H1 (cell line): ENCODE results near the gene SLX4IP. TPM values are rescaled to one million over a fixed set of nuclear protein-coding genes. Genes with fewer than 3 reads are reported as not detected.

Experiments
- ASH2L ChIP-seq: fragments of 200-600, 300-600 bp; sonication (generic); IDR thresholded peaks from one replicate; pipeline ENCODE4 v1.7.1; 2017; ENCODE audit warnings: low read length
- KDM1A ChIP-seq: fragments of 200-600, 300-600 bp; sonication (generic); IDR thresholded peaks from 2 replicates; pipeline ENCODE4 v1.7.1; 2016; ENCODE audit warnings: mild to moderate bottlenecking, low read length, borderline replicate concordance
- KDM5A ChIP-seq: fragments of 200-600 bp; IDR thresholded peaks from 2 replicates; pipeline ENCODE4 v1.7.1; 2012; ENCODE audit warnings: mild to moderate bottlenecking, low read length, inconsistent platforms, mixed read lengths
- POU5F1 ChIP-seq: IDR thresholded peaks from 2 replicates; pipeline ENCODE4 v1.6.1; 2011; ENCODE audit warnings: low read depth, mild to moderate bottlenecking, low read length, moderate library complexity
- RNF2 ChIP-seq: fragments of 200-900, 300-1000 bp; sonication (generic); IDR thresholded peaks from 2 replicates; pipeline ENCODE4 v1.7.1; 2016; ENCODE audit warnings: borderline replicate concordance, low read depth, mild to moderate bottlenecking, antibody characterized with exemption, low read length; ENCODE audit not compliant: poor library complexity, severe bottlenecking; ENCODE audit errors: missing control alignments
- polyA plus RNA-seq, 7 experiments: library from polyadenylated mRNA; depleted of rRNA in 3 of 7; stranded (reverse) in 5 of 7; unstranded in 2 of 7; fragments of >200 nt in 5 of 7; fragments of 200-250 nt in 2 of 7; gene quantifications; 1 replicate in 5 of 7; 2 replicates in 1 of 7; 4 replicates in 1 of 7; pipeline versions ENCODE4 v1.2.1 to v1.2.3, GENCODE V29; 2011 to 2013; ENCODE audit warnings: missing spikeins in 2 of 7, mixed read lengths in 2 of 7
- total RNA-seq: library from RNA; stranded (reverse); fragmentation: NEBNext Ultra II Directional; extraction: Animal tissue kit (Norgen Biotek cat#: 25700); gene quantifications from 2 replicates; pipeline ENCODE4 v1.2.1, GENCODE V29; 2021

Gene SLX4IP
- total and polyA plus RNA-seq, 2 of the 8 experiments (the other 6 are each of a cell fraction or from before 2014, with no cell fraction given): 2.4 to 8.7 TPM

DNA sequence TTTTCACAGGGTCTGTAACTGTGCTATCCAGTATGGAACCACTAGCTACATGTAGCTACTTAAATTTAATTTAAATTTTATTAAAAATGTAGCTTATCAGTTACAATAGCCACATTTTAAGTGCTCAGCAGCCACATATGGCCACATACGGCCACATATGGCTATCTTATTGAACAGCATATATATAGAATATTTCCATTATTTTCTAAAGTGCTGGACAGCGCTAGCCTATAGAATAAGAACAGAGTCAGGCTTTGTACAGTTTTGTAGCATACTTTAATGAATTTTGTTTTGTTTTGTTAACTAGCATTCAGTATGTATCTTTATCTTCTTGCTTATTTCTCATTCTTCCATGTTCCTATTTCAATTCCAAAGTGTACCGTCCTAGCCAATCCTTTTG lies 120.3 kb downstream of the SLX4IP start (continued):
- no peak for TF ChIP-seq KDM5A
- no peak for TF ChIP-seq ASH2L
- TF ChIP-seq RNF2: no peak
- TF ChIP-seq POU5F1: no peak
- no peak for TF ChIP-seq KDM1A
